Astrocyte of the cerebellum (primary cell): ENCODE data around the gene ARHGEF9.
"Not testable (repeated sequence)": the region's sequence is repeated elsewhere in the genome, so short reads cannot be mapped to it uniquely, and the experiment has no call there.

Experiments
- DNase-seq: peaks from one replicate; pipeline ENCODE4 v3.0.0-alpha.2; 2011; ENCODE audit warnings: low read depth
- H3K4me3 ChIP-seq: 2 replicates; pipeline ENCODE4 v1.5.1; 2011; ENCODE audit warnings: mild to moderate bottlenecking, low read depth, low read length, moderate library complexity
- CTCF ChIP-seq: IDR thresholded peaks from 2 replicates; pipeline ENCODE4 v1.5.1; 2012; ENCODE audit warnings: low read length, low read depth, moderate library complexity, mild to moderate bottlenecking; ENCODE audit errors: missing control alignments
- in situ Hi-C: cut with HindIII; loops from 2 replicates; pipeline ENCODE4 v1.10.0; 2017; ENCODE audit warnings: low sequenced_read_pairs

The ARHGEF9 gene

GRCh38 chrX:63656871-63657580 is 128.0 kb downstream of the ARHGEF9 start:
- peak; percentile 5 for DNase-seq
- no peak overlapping the region for H3K4me3 ChIP-seq
- TF ChIP-seq CTCF: no peak
- in situ Hi-C loops: no loop called here

DNA sequence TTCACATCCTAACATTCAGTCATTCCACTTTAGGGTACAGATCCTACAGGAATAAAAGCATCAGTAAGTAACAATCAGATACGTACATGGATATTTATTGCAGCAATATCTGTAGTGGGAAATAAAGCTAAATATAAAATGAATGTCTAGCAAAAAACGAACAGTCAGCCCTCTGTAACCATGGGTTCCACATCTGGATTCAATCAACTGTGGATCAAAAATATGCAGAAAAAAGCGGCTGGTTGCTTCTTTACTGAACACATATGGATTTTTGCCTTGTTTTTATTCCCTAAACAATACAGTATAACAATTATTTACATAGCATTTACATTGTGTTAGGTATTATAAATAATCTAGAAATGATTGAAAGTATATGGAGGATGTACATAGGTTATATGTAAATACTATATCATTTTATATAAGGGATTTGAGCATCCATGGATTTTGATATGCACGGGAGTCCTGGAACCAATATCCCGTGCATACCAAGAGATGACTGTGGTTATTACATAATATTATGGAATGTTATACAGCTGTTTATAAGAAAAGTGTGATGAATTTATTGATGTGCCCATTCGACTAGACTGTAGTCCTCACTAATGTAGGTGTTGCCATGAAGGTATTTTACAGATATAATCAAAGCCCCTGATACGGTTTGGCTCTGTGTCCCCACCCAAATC is 132.8 kb downstream of the ARHGEF9 start:
- DNase-seq: no peak

DNA sequence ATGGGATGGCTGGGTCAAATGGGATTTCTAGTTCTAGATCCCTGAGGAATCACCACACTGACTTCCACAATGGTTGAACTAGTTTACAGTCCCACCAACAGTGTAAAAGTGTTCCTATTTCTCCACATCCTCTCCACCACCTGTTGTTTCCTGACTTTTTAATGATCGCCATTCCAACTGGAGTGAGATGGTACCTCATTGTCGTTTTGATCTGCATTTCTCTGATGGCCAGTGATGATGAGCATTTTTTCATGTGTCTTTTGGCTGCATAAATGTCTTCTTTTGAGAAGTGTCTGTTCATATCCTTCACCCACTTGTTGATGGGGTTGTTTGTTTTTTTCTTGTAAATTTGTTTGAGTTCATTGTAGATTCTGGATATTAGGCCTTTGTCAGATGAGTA is 139.3 kb downstream of the ARHGEF9 start:
- in situ Hi-C loops, DNase-seq: not testable (repeated sequence)

More for the DNA sequence above, 132.8 kb downstream of the ARHGEF9 start:
- no peak for TF ChIP-seq CTCF
- in situ Hi-C loops: no loop called here
- no peak overlapping the region for H3K4me3 ChIP-seq

DNA sequence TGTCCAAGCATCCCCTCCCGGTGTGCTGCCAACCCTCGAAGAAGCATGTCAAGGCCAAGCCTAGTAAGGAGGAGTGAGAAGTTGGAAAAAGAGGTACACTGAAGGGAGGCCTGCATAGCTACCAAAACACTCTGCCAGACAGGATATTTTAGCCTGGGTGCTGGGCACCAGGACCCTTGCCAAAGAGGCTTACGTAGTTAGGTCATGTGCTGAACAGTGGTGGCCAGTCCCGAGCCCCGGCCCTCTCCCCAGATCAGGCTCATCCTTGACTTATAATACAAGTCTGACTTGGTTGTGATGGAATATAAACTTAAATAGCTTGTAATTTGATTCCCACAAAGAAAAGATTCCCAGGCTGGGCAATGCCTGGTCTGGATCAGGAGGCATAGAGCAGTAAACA is 149.3 kb downstream of the ARHGEF9 start:
- in situ Hi-C loops: no loop called here
- no peak for DNase-seq
- TF ChIP-seq CTCF: no peak
- no peak overlapping the region for H3K4me3 ChIP-seq

More for the DNA sequence above, 139.3 kb downstream of the ARHGEF9 start:
- not testable (repeated sequence) for H3K4me3 ChIP-seq

DNA sequence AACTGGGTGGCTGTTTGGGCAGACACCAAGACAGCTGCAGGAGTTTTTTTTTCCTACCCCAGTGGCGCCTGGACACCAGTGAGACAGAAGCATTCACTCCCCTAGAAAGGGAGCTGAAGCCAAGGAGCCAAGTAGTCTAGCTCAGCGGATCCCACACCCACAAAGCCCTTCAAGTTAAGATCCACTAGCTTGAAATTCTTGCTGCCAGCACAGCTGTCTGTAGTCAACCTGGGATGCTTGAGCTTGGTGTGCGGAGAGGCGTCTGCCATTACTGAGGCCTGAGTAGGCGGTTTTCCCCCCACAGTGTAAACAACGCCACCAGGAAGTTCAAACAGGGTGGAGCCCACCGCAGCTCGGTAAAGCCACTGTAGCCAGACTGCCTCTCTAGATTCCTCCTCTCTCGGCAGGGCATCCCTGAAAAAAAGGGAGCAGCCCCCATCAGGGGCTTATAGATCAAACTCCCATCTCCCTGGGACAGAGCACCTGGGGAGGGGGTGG is 171.4 kb downstream of the ARHGEF9 start:
- H3K4me3 ChIP-seq: no peak overlapping the region
- in situ Hi-C loops: no loop called here
- TF ChIP-seq CTCF: no peak
- DNase-seq: no peak

- DNase-seq: no peak
- in situ Hi-C loops: no loop called here
- H3K4me3 ChIP-seq: no peak overlapping the region
- TF ChIP-seq CTCF: no peak
Measured at GRCh38 chrX:63585936-63586335, 199.1 kb downstream of the ARHGEF9 start.
